HG03521 (cell line): ENCODE results near the gene NDUFAF7.
"Not testable (repeated sequence)": the region's sequence is repeated elsewhere in the genome, so short reads cannot be mapped to it uniquely, and the experiment has no call there.

Experiments
- ATAC-seq: cut with Tn5 transposase; IDR thresholded peaks from one replicate; pipeline ENCODE4 v1.9.1; 2021; ENCODE audit warnings: mild to moderate bottlenecking, moderate library complexity; ENCODE audit not compliant: unreplicated experiment

The NDUFAF7 gene

DNA sequence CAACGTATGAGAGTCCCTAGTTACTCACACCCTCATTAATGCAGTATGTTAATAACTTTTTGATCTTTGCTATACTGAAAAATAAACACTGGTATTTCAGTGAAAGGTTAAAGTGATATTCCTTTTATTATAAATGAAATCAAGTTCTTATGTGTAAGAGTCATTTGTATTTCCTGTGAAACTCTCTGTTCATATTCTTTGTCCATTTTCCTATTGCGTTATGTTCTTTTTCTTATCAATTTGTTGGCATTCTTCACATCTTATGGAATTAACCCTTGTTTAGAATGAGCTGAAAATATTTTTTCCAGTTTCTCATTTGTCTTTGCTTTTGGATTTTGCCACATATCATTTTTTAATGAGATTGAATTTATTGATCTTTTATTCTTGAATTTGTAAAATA is 44.8 kb downstream of the NDUFAF7 start:
- ATAC-seq, result no peak

DNA sequence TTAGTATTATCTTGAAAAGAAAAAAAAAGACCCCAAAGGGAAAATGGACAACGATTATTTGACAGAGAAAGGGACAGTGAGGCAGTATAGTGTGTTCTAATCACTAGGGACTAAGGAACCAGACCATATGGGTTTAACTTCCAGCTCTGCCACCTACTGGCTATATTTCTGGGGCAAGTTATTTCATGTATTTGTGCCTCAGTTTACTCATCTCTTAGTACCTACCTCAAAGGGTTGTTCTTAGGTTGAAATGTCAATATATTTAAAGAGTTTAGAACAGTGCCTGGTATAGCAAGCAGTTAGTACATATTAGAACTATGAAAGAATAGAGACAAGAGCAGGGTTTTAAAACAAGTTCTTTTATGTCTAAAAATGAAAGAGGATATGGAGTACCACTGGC is 50.5 kb downstream of the NDUFAF7 start:
- no peak for ATAC-seq

DNA sequence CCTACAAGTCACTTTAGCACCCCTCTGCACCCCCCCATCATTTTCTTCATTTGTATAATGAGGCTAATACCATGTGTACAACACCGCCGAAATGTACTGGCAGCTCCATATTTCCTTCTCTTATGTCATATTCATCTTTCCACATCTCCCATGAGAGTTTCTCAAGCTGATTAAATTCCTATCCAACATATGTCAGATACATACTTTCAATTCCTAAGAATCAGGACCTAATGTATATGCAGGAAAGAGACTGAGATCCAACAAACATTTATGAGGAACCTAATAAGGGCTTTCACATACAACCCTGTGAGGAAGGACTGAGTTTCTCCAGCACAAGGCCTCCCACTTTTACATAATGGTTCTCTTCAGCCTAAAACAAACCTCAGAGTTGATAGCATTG is 51.3 kb downstream of the NDUFAF7 start:
- no peak for ATAC-seq

DNA sequence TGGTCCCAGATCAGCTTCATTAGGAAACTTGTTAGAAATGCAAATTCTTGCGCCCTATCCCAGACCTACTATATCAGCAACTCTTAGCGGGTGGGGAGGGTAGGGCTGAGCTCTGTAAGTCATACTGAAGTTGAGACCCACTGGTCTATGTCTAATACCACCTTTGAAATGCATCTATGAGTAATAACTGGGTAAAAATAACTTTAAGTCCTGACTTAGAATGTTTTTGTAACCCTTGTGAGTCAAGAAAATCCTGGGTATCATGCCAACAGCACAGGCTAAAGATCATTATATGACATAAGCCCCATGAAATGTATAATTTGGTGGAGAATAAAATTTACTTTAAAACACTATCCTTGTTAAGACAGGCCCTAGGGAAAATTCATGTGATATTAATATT is 51.7 kb downstream of the NDUFAF7 start:
- no peak for ATAC-seq

DNA sequence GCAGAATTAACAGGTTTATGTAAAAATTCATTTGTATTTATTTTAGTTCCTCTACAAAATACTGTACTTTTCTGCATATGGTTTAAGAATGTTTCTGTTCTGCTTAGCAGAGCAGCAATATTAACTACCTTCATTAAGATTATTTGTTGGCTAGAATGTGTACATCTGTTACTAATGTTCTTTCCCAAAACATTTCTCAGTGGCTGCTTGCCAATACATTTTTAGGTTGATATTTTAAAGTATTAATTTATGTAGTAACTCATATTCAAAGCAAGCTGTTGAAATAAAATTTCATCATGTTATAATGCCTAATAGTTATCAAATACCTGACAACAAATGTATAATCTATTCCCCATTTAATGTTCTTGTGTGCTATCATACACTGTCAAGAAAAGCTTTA is 52.9 kb downstream of the NDUFAF7 start:
- no peak for ATAC-seq

DNA sequence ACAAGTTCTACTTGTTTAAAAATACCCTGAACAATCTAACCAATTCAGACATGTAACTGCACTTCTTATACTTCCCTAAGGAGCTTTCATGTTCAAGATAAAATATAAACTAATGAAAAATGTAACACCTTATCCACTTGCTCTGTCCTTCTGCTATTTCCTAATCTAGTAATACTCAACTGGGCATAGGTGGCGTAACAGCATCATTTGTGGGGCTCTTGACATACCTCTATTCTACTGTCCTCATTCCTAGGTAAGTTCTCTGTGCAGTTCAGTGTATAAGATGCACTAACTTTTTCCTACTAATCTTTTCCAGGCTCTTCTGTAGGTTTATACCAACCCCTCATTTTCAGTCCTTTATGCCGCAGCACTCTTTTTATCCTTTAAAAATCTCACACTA is 56.5 kb downstream of the NDUFAF7 start:
- ATAC-seq, result no peak

DNA sequence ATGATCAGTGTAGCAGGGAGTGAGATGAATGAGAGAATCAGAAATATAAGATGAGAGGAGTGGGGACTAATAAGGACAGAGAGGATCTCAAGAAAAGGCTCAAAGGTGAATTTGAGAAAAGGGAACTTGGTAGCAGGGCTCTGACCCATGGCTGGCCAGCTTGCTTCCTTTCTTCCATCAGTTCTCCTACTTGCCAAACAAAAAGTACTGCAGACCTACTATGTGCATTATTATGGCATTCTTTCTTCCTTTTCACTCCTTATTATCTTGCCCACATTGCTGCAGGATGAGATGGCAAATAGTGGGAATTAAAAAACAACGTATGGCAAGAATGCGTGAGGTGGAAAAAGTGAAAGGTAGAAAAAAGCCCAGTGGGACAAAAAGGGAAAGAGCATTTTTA is 60.2 kb downstream of the NDUFAF7 start:
- ATAC-seq, result no peak

DNA sequence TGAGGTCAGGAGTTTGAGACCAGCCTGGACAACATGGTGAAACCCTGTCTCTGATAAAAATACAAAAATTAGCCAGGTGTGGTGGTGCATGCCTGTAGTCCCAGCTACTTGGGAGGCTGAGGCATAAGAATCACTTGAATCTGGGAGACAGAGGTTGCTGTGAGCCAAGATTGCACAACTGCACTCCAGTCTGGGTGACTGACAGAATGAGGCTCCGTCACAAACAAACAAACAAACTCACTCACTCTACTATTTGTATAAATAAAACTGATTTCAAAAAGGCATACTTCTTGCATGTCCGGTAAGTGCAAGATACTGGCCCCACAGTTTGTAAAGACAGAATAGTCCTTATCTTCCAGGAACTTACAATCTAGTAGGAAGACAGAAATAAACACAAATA is 63.4 kb downstream of the NDUFAF7 start:
- ATAC-seq, result not testable (repeated sequence)

DNA sequence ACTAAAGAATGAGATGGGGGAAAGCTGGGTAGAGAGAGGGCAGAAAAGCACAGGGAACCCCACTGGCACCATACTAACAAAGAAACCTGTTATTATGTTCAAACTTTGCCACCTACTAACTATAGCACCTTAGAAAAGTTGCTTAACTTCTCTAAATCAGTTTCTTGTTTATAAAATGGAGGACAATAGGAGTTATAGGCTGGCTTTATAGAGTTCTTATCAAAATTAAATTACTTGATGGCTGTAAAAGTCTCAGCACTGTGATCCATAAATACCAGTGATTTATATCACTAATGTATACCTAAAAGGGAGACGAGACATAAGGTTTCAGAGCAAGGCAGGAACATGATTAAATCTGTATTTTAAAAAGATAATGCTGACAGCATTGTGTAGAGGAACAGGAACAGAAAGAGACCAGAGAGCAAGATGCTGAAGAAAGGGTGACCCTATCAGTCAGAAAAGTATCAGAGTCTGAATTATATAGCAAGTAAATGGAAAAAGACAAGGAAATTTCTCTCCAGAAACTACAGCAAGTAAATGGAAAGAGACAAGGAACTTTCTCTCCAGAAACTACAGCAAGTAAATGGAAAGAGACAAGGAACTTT is 64.1 kb downstream of the NDUFAF7 start:
- ATAC-seq, result no peak

DNA sequence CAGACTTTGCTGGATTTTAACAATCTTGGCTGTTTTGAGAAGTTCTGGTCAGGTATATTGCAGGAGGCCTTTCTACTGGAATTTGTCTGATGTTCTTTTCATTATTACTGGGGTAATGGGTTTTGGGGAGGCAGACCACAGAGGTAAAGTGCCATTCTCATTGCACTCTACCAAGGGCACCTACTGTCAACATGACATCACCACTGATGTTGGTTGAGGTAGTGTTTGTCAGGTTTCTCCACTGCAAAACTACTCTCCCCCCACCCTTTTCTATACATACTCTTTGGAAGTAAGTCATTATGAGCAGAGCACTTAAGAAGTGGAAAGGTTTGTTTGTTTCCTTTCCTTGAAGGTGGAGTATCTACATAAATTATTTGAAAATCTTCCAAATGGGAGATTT is 66.2 kb downstream of the NDUFAF7 start:
- ATAC-seq, result no peak
